Vagina (tissue), 2 donors: ENCODE measurements around the gene JAK1.

Experiments
- POLR2A ChIP-seq, 2 donors: fragments of 450-650 bp; IDR thresholded peaks; one replicate each; pipeline ENCODE4 v1.6.1; 2017; ENCODE audit warnings: antibody characterized with exemption in 2 of 2, mild to moderate bottlenecking in 2 of 2, moderate library complexity in 2 of 2
- POLR2AphosphoS5 ChIP-seq, 2 donors: sonication (generic); formaldehyde crosslinking; IDR thresholded peaks; one replicate each; pipeline ENCODE4 v1.9.0; 2017; ENCODE audit warnings: antibody characterized with exemption in 2 of 2, mild to moderate bottlenecking in 2 of 2, low read depth in 1 of 2; ENCODE audit not compliant: insufficient read depth in 1 of 2
- TF ChIP-seq, protein P1 (sequence below), 3 experiments: fragments of 450-650 bp in 2 of 3; fragments of 200-600 bp in 1 of 3; sonication (generic) in 1 of 3; IDR thresholded peaks; one replicate each; pipeline ENCODE4 v1.5.1; 2017 to 2019; ENCODE audit warnings: antibody characterized with exemption in 3 of 3, mild to moderate bottlenecking in 2 of 3, moderate library complexity in 2 of 3

- TF ChIP-seq, protein P1, sequence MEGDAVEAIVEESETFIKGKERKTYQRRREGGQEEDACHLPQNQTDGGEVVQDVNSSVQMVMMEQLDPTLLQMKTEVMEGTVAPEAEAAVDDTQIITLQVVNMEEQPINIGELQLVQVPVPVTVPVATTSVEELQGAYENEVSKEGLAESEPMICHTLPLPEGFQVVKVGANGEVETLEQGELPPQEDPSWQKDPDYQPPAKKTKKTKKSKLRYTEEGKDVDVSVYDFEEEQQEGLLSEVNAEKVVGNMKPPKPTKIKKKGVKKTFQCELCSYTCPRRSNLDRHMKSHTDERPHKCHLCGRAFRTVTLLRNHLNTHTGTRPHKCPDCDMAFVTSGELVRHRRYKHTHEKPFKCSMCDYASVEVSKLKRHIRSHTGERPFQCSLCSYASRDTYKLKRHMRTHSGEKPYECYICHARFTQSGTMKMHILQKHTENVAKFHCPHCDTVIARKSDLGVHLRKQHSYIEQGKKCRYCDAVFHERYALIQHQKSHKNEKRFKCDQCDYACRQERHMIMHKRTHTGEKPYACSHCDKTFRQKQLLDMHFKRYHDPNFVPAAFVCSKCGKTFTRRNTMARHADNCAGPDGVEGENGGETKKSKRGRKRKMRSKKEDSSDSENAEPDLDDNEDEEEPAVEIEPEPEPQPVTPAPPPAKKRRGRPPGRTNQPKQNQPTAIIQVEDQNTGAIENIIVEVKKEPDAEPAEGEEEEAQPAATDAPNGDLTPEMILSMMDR (IDR thresholded peaks at IDR 0.05), result no peak
- no peak for TF ChIP-seq POLR2A (IDR thresholded peaks at IDR 0.05)
- TF ChIP-seq POLR2AphosphoS5 (IDR thresholded peaks at IDR 0.05; ENCODE audit: insufficient read depth in 1 of 2, low read depth in 1 of 2), result no peak
These were observed 8.8 kb upstream of the JAK1 start for GRCh38 chr1:64975127-64975526.
